Endothelial cell of umbilical vein (primary cell): ENCODE measurements around the gene GRID2. TPM values are rescaled to one million over a fixed set of nuclear protein-coding genes. Genes with fewer than 3 reads are reported as not detected.

Source experiments
- BruUV-seq: library from RNA; stranded (reverse); fragments of 400-500 nt; replicated peaks from 2 replicates; lab custom pipeline; 2021; lab: Mats Ljungman, UMichigan
- CTCF ChIA-PET: fragments of 300-600, 350-600 bp; sonication (Branson Sonifier 250); formaldehyde crosslinking; loops from one replicate; lab custom pipeline; 2021; ENCODE audit warnings: antibody characterized with exemption, inconsistent platforms; lab: Charles Lee
- POLR2A ChIA-PET: fragments of 300-600, 350-600 bp; sonication (Branson Sonifier 250); formaldehyde crosslinking; loops from one replicate; lab custom pipeline; 2021; ENCODE audit warnings: antibody characterized with exemption, inconsistent platforms; lab: Charles Lee
- DNase-seq: peaks from one replicate; pipeline ENCODE4 v3.0.0-alpha.2; 2011; ENCODE audit warnings: low read depth, low spot score
- FAIRE-seq: peaks from 2 replicates; lab custom pipeline; 2011; peaks lifted over from hg19 to GRCh38; lab: Jason Lieb, UNC
- H2AFZ ChIP-seq: 2 replicates; pipeline ENCODE4 v1.6.0; 2012; ENCODE audit warnings: low read depth, low read length, control low read depth, inconsistent platforms
- H3K27ac ChIP-seq: 2 replicates; pipeline ENCODE4 v1.5.1; 2011; ENCODE audit warnings: low read depth, mild to moderate bottlenecking, control low read depth, low read length, moderate library complexity; ENCODE audit not compliant: insufficient read depth
- H3K27me3 ChIP-seq, 2 experiments: 2 replicates each; pipeline versions ENCODE4 v1.6.0 to v1.6.1; 2011; ENCODE audit warnings: low read length in 2 of 2, mixed read lengths in 1 of 2; ENCODE audit not compliant: control insufficient read depth in 2 of 2, insufficient read depth in 2 of 2
- H3K36me3 ChIP-seq, 2 experiments: 2 replicates in 1 of 2; 3 replicates in 1 of 2; pipeline ENCODE4 v1.5.1; 2011; ENCODE audit warnings: low read length in 2 of 2, mild to moderate bottlenecking in 1 of 2, moderate library complexity in 1 of 2; ENCODE audit not compliant: control insufficient read depth in 2 of 2, insufficient read depth in 2 of 2; ENCODE audit errors: extremely low read depth in 1 of 2
- H3K4me1 ChIP-seq: 3 replicates; pipeline ENCODE4 v1.5.1; 2011; ENCODE audit warnings: mild to moderate bottlenecking, low read length; ENCODE audit not compliant: control insufficient read depth, insufficient read depth; ENCODE audit errors: extremely low read depth
- H3K4me2 ChIP-seq: 2 replicates; pipeline ENCODE4 v1.6.1; 2011; ENCODE audit warnings: low read length, control low read depth, mixed read lengths; ENCODE audit not compliant: insufficient read depth
- H3K4me3 ChIP-seq, 3 experiments: fragments of 200-600 bp in 1 of 3; sonication (generic), shearing (Covaris generic) in 1 of 3; replicated peaks in 1 of 3; 2 replicates each; pipeline ENCODE4 v1.5.1; 2011 to 2016; ENCODE audit warnings: control low read depth in 3 of 3, low read length in 3 of 3, mild to moderate bottlenecking in 2 of 3, inconsistent platforms in 1 of 3, low read depth in 1 of 3, moderate library complexity in 1 of 3; ENCODE audit not compliant: insufficient read depth in 1 of 3
- H3K79me2 ChIP-seq: 2 replicates; pipeline ENCODE4 v1.6.0; 2012; ENCODE audit warnings: low read length, inconsistent platforms; ENCODE audit not compliant: control insufficient read depth, insufficient read depth
- H3K9ac ChIP-seq: replicated peaks from 2 replicates; pipeline ENCODE3; 2011; ENCODE audit warnings: low read length, control low read depth; ENCODE audit not compliant: insufficient read depth; ENCODE audit errors: extremely low read depth
- H3K9me1 ChIP-seq: replicated peaks from 3 replicates; pipeline ENCODE4 v1.6.0; 2011; ENCODE audit warnings: mild to moderate bottlenecking, low read length; ENCODE audit not compliant: control insufficient read depth, insufficient read depth; ENCODE audit errors: extremely low read depth
- H3K9me3 ChIP-seq: replicated peaks from 2 replicates; pipeline ENCODE4 v1.5.1; 2012; ENCODE audit warnings: low read length, inconsistent platforms; ENCODE audit not compliant: control insufficient read depth, insufficient read depth
- H4K20me1 ChIP-seq: replicated peaks from 2 replicates; pipeline ENCODE3; 2011; ENCODE audit warnings: mild to moderate bottlenecking, low read length; ENCODE audit not compliant: control insufficient read depth, insufficient read depth; ENCODE audit errors: extremely low read depth
- EZH2 ChIP-seq: IDR thresholded peaks from 2 replicates; pipeline ENCODE4 v1.6.1; 2012; ENCODE audit warnings: borderline replicate concordance, low read depth, mild to moderate bottlenecking, moderate library complexity, low read length, inconsistent platforms; ENCODE audit not compliant: severe bottlenecking
- FOS ChIP-seq: IDR thresholded peaks from 2 replicates; pipeline ENCODE4 v1.6.1; 2011; ENCODE audit warnings: mild to moderate bottlenecking, low read length, moderate library complexity, borderline replicate concordance; ENCODE audit not compliant: insufficient read depth
- GATA2 ChIP-seq: IDR thresholded peaks from 2 replicates; pipeline ENCODE4 v1.7.0; 2011; ENCODE audit warnings: low read depth, mild to moderate bottlenecking, moderate library complexity, mixed read lengths, low read length; ENCODE audit not compliant: insufficient read length, insufficient read depth
- JUN ChIP-seq: IDR thresholded peaks from 2 replicates; pipeline ENCODE4 v1.6.1; 2011; ENCODE audit warnings: borderline replicate concordance, low read depth; ENCODE audit not compliant: insufficient read length, insufficient read depth
- MYC ChIP-seq: IDR thresholded peaks from one replicate; pipeline ENCODE4 v1.6.1; 2011; ENCODE audit warnings: mild to moderate bottlenecking, low read depth, low read length
- POLR2A ChIP-seq: IDR thresholded peaks from 2 replicates; pipeline ENCODE4 v1.6.1; 2012; ENCODE audit warnings: low read depth, mild to moderate bottlenecking, control low read depth, low read length
- dilution Hi-C: fragments of 300-500 bp; cut with MboI; formaldehyde crosslinking; loops from one replicate; pipeline ENCODE4 v1.15.0; 2019; ENCODE audit warnings: low sequenced_read_pairs; ENCODE audit not compliant: extremely low pct_ligation_motif_present
- intact Hi-C: fragments of 100-400 bp; cut with micrococcal nuclease; formaldehyde crosslinking; loops from one replicate; pipeline ENCODE4 v1.10.0; 2022
- polyA plus RNA-seq, 4 experiments: library from polyadenylated mRNA; depleted of rRNA in 3 of 4; stranded (reverse) in 3 of 4; unstranded in 1 of 4; fragments of >200 nt; gene quantifications; 2 replicates each; pipeline versions ENCODE4 v1.2.1 to v1.2.3, GENCODE V29; 2011 to 2012; ENCODE audit warnings: missing spikeins in 1 of 4
- total RNA-seq: library from RNA; stranded (reverse); gene quantifications from 2 replicates; pipeline ENCODE4 v1.2.3, GENCODE V29; 2021
- TF ChIP-seq, protein P1 (sequence below), 2 donors: IDR thresholded peaks; 1 replicate in 1 of 2; 2 replicates in 1 of 2; pipeline ENCODE4 v1.5.1; 2011; ENCODE audit warnings: low read length in 2 of 2, mild to moderate bottlenecking in 2 of 2, moderate library complexity in 2 of 2, control low read depth in 1 of 2, inconsistent platforms in 1 of 2, low read depth in 1 of 2; ENCODE audit not compliant: insufficient read depth in 1 of 2; ENCODE audit errors: extremely low read depth in 1 of 2
- TF ChIP-seq, protein P2 (sequence below): IDR thresholded peaks from 2 replicates; pipeline ENCODE4 v1.6.1; 2011; ENCODE audit not compliant: insufficient read depth, insufficient read length

The GRID2 gene
- total and polyA plus RNA-seq, 2 donors (not counting 3 experiments of a cell fraction or from before 2014, with no cell fraction given): not detected

DNA sequence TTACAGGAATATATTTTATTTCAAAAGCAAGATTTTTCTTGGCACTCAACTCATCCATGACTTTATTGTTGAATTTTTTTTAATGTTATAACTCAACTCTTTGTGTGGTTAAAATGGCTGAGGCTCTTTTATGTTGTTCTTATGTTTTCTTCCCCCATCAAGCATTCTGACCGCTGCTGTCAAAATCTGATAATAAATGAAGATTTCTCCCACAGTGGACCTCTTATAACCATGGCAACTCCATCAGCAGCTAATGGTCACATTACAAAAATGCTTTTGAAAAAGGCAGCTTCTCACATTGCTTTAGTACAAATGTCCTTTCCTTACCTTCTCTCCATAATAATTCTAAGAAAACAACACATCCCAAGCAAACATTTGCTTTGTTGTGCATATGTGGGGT lies 1428.7 kb downstream of the GRID2 start:
- no peaks in the 10 kb centered on the region for H4K20me1 ChIP-seq
- POLR2A ChIA-PET: no interaction called here
- H2AFZ ChIP-seq: no peak overlapping the region
- H3K4me2 ChIP-seq: no peak overlapping the region
- H3K9ac ChIP-seq: no peak overlapping the region
- FAIRE-seq: no peak
- H3K27ac ChIP-seq: no peak overlapping the region
- TF ChIP-seq POLR2A (no peak), MYC (no peak), FOS (no peak), JUN (no peak)
- TF ChIP-seq, protein P1, sequence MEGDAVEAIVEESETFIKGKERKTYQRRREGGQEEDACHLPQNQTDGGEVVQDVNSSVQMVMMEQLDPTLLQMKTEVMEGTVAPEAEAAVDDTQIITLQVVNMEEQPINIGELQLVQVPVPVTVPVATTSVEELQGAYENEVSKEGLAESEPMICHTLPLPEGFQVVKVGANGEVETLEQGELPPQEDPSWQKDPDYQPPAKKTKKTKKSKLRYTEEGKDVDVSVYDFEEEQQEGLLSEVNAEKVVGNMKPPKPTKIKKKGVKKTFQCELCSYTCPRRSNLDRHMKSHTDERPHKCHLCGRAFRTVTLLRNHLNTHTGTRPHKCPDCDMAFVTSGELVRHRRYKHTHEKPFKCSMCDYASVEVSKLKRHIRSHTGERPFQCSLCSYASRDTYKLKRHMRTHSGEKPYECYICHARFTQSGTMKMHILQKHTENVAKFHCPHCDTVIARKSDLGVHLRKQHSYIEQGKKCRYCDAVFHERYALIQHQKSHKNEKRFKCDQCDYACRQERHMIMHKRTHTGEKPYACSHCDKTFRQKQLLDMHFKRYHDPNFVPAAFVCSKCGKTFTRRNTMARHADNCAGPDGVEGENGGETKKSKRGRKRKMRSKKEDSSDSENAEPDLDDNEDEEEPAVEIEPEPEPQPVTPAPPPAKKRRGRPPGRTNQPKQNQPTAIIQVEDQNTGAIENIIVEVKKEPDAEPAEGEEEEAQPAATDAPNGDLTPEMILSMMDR (IDR thresholded peaks at IDR 0.05; ENCODE audit: extremely low read depth in 1 of 2, insufficient read depth in 1 of 2, low read depth in 1 of 2, low read length in 2 of 2): no peak
- TF ChIP-seq, protein P2, sequence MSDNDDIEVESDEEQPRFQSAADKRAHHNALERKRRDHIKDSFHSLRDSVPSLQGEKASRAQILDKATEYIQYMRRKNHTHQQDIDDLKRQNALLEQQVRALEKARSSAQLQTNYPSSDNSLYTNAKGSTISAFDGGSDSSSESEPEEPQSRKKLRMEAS: no peak
- no peak for DNase-seq
- H3K27me3 ChIP-seq: no peaks in the 10 kb centered on the region
- H3K79me2 ChIP-seq: no peaks in the 10 kb centered on the region
- H3K9me1 ChIP-seq: no peaks in the 10 kb centered on the region
- intact Hi-C loops: no loop called here
- H3K36me3 ChIP-seq: no peaks in the 10 kb centered on the region
- no TSS peak for BruUV-seq
- dilution Hi-C loops: no loop called here
- H3K9me3 ChIP-seq: no peaks in the 10 kb centered on the region
- H3K4me1 ChIP-seq: no peaks in the 10 kb centered on the region
- CTCF ChIA-PET: no interaction called here
- no peak overlapping the region for H3K4me3 ChIP-seq

DNA sequence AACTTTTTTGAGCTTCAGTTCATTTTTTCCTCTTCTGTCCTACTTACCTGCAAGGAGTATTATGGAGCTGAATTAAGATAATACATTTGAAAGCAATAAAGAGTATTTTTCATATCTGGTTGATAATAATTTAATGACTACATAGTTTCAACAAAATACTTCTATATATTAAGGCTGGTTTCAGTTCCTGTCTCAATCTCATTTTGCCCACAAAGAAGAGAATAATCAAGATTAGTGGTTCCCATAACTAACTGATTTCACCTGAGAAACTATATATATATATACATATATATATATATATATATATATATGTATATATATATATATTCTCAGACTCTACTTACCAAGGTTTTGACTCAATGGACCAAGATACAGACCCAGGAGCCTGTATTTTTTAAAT lies 1437.1 kb downstream of the GRID2 start:
- no peak overlapping the region for H3K27ac ChIP-seq
- H3K4me3 ChIP-seq: no peak overlapping the region
- H3K9ac ChIP-seq: no peak overlapping the region
- no peak for TF ChIP-seq MYC
- TF ChIP-seq, protein P2: no peak
- no peak for TF ChIP-seq GATA2
- TF ChIP-seq, protein P1 (IDR thresholded peaks at IDR 0.05; ENCODE audit: extremely low read depth in 1 of 2, insufficient read depth in 1 of 2, low read depth in 1 of 2, low read length in 2 of 2): no peak
- no peak for TF ChIP-seq EZH2
- no peak for TF ChIP-seq FOS
- no peaks in the 10 kb centered on the region for H4K20me1 ChIP-seq
- BruUV-seq: no TSS peak
- POLR2A ChIA-PET: no interaction called here
- H3K9me1 ChIP-seq: no peaks in the 10 kb centered on the region
- no peaks in the 10 kb centered on the region for H3K9me3 ChIP-seq
- H3K27me3 ChIP-seq: no peaks in the 10 kb centered on the region
- FAIRE-seq (no peak), DNase-seq (no peak)
- no peak overlapping the region for H3K4me2 ChIP-seq
- intact Hi-C loops: no loop called here
- H2AFZ ChIP-seq: no peak overlapping the region
- H3K36me3 ChIP-seq: no peaks in the 10 kb centered on the region
- CTCF ChIA-PET: no interaction called here
- no peaks in the 10 kb centered on the region for H3K4me1 ChIP-seq
- dilution Hi-C loops: no loop called here
- H3K79me2 ChIP-seq: no peaks in the 10 kb centered on the region
